ENCODE data around the gene KCNMB1.

DNA sequence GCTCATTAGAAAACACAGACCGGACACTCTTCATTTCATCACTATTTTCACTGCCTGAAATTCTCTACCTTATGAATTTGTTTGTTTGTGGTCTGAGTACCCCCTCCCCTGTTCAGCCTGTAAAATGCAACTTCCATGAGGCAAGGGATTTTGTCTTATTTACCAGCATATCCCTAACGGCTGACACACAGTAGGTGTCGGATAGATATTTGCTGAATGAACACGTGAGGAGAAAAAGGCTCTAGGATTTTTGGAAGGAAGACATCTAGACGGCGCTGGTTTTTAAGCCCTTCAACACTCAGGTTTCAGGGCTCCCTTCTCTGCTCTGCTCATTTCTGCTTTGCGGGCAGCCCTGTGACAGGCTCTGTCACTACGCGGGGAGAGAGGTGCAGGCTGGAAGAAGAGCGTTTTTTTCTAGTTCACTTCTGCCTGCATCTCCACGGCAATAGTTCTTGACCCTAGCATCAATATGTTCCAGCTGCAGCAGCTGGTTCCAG lies 41.0 kb downstream of the KCNMB1 start:
- TF ChIP-seq, protein P1, sequence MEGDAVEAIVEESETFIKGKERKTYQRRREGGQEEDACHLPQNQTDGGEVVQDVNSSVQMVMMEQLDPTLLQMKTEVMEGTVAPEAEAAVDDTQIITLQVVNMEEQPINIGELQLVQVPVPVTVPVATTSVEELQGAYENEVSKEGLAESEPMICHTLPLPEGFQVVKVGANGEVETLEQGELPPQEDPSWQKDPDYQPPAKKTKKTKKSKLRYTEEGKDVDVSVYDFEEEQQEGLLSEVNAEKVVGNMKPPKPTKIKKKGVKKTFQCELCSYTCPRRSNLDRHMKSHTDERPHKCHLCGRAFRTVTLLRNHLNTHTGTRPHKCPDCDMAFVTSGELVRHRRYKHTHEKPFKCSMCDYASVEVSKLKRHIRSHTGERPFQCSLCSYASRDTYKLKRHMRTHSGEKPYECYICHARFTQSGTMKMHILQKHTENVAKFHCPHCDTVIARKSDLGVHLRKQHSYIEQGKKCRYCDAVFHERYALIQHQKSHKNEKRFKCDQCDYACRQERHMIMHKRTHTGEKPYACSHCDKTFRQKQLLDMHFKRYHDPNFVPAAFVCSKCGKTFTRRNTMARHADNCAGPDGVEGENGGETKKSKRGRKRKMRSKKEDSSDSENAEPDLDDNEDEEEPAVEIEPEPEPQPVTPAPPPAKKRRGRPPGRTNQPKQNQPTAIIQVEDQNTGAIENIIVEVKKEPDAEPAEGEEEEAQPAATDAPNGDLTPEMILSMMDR (conservative IDR thresholded peaks at IDR 0.05 in 1 of 2, IDR thresholded peaks at IDR 0.05 in 1 of 2; ENCODE audit: low read depth in 1 of 2, low read length in 2 of 2) = no peak
- no peak for TF ChIP-seq EZH2 (IDR thresholded peaks at IDR 0.05; ENCODE audit: low read length, missing control alignments)
